HEK293 (cell line): Measurements from ENCODE around the gene CACTIN.

Experiments
- CTCF ChIP-seq: fragments of 450-650 bp; formaldehyde crosslinking; IDR thresholded peaks from 2 replicates; pipeline ENCODE4 v1.5.1; 2016; ENCODE audit warnings: missing biosample characterization, missing genetic modification characterization
- INSM2 ChIP-seq: fragments of 450-650 bp; formaldehyde crosslinking; IDR thresholded peaks from 2 replicates; pipeline ENCODE4 v1.5.1; 2016; ENCODE audit warnings: missing biosample characterization, missing genetic modification characterization

GRCh38 chr19:3572132-3572854 is 54.3 kb downstream of the CACTIN start:
- TF ChIP-seq INSM2 (tag by site-specific recombination) (no peak), CTCF (tag by site-specific recombination) (no peak)
